IPS DF 4.7 (cell line): Measurements from ENCODE around the gene HOXA7.

Source experiments
- DNase-seq: peaks from one replicate; pipeline ENCODE4 v3.0.0-alpha.2; 2013; ENCODE audit warnings: low spot score; ENCODE audit errors: extremely low read depth

Gene HOXA7

GRCh38 chr7:27170426-27171324, 14.2 kb upstream of the HOXA7 start:
- no peak for DNase-seq

- DNase-seq = no peak
Observed at GRCh38 chr7:27169658-27170425, 13.4 kb upstream of the HOXA7 start.

GRCh38 chr7:27168265-27168947, 11.9 kb upstream of the HOXA7 start:
- no peak for DNase-seq

- DNase-seq = no peak
Observed at GRCh38 chr7:27167916-27168264, 11.4 kb upstream of the HOXA7 start.

- no peak for DNase-seq
Observed at GRCh38 chr7:27166531-27167505, 10.3 kb upstream of the HOXA7 start.

- DNase-seq = no peak
Observed at GRCh38 chr7:27165996-27166530, 9.6 kb upstream of the HOXA7 start.

- DNase-seq = no peak
Observed at GRCh38 chr7:27165089-27165995, 8.9 kb upstream of the HOXA7 start, which contains the start of gene HOXA9. Gene HOXA9, minus strand, starts transcription at chr7:27165537. Its CDS starts 80 bp downstream, at chr7:27165457.

GRCh38 chr7:27164367-27165088, 8.1 kb upstream of the HOXA7 start:
- DNase-seq = no peak

GRCh38 chr7:27164045-27164366, 7.5 kb upstream of the HOXA7 start:
- DNase-seq = no peak

- no peak for DNase-seq
Observed at GRCh38 chr7:27163288-27164044, 7.0 kb upstream of the HOXA7 start.

- no peak for DNase-seq
Observed at GRCh38 chr7:27162561-27163287, 6.2 kb upstream of the HOXA7 start.

- no peak for DNase-seq
Observed at GRCh38 chr7:27161721-27162560, 5.5 kb upstream of the HOXA7 start.

GRCh38 chr7:27161214-27161720, 4.8 kb upstream of the HOXA7 start:
- DNase-seq = no peak

GRCh38 chr7:27160546-27161213, 4.2 kb upstream of the HOXA7 start:
- DNase-seq = no peak

GRCh38 chr7:27160145-27160545, 3.7 kb upstream of the HOXA7 start:
- DNase-seq = no peak
